ENCODE data around the gene NCAM1.
"Not testable (repeated sequence)": the region's sequence is repeated elsewhere in the genome, so short reads cannot be mapped to it uniquely, and the experiment has no call there.

Gene NCAM1

DNA sequence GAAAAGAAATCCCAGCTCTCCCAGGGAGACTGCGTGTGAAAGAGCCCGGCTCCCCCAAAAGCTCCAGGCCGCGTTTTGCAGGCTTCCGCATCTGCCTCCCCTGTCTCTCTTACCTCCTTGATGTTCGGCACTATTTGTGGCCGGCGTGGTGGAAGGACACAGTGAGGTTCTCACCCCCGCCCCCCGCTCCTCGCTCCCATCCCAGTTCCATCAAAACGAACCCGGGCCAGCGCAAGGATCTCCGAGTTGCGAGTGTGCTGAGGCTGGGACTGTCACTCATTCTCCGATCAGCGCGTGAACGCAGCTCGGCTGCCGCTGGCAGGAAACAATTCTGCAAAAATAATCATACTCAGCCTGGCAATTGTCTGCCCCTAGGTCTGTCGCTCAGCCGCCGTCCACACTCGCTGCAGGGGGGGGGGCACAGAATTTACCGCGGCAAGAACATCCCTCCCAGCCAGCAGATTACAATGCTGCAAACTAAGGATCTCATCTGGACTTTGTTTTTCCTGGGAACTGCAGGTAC is at the start of gene NCAM1:
Gene NCAM1 (plus strand): TSS at position 275 of the 523 bp plus-strand sequence.
- no peak for DNase-seq (ENCODE audit: low read depth in 1 of 2, low spot score in 1 of 2)

DNA sequence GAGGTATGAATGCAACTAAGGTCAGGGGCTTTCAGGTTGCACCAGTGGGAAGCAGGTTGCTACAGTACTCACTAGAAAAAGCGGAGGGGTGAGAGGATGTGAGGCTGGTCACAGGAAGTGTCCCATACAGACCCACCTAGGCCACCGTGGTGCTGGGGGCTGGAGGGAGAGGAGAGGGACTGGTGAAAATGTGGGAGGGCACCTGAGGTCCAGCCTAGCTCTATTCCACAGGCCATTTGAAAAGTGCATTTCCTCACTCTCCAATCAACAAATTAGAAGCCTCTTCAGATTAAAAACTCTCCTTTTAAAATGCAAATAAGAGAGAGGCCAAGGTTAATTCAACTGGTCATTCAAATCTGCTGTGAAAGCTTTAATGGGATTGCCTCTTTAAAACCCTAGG is 38.6 kb upstream of the NCAM1 start:
- DNase-seq (ENCODE audit: low read depth in 1 of 2, low spot score in 1 of 2), result no peak

- not testable (repeated sequence) for DNase-seq (ENCODE audit: low read depth in 1 of 2, low spot score in 1 of 2)
These were observed 36.4 kb upstream of the NCAM1 start for GRCh38 chr11:112924836-112925235.

- DNase-seq (ENCODE audit: low read depth in 1 of 2, low spot score in 1 of 2), result no peak
These were observed 35.5 kb upstream of the NCAM1 start for GRCh38 chr11:112925516-112926310.

DNA sequence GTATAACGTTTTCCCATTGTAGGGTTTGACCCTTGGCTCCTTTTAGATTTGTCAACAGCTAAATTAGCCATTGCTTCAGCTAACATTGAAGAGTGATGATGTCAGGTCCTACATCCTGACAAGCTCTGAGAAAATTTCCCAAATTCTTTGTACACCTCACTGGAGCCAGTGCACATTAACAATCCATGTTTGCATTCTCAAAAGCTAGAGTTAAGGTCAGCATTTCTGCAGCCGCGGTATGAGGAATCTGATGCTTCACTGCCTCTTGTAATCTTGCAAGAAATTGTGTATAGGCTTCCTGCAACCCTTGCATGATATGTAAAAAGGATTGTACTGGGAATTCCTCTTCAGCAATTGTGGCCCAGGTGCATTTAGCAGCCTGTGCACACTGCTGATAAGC is 33.1 kb upstream of the NCAM1 start:
- DNase-seq (ENCODE audit: low read depth in 1 of 2, low spot score in 1 of 2), result no peak

GRCh38 chr11:112929432-112929831 is 31.8 kb upstream of the NCAM1 start:
- no peak for DNase-seq (ENCODE audit: low read depth in 1 of 2, low spot score in 1 of 2)

DNA sequence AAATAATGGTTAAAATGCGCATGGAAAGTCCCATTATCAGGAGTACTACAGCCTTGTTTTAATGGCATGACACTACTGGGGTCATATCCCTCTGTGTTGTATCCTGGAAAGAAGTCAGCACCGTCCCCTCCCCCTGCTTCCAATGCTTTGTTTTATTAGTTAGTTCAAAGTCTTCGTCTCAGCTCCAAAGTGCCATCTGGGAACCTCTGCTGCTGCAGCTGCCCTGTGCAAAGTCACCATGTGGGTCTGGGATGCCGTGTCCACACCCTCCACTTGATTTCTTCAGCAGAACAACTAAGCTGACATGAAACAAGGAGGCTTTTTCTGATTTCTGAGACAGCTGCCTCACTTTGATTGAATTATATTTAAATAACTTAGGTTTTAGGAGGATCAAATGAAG is 29.5 kb upstream of the NCAM1 start:
- no peak for DNase-seq (ENCODE audit: low read depth in 1 of 2, low spot score in 1 of 2)

DNA sequence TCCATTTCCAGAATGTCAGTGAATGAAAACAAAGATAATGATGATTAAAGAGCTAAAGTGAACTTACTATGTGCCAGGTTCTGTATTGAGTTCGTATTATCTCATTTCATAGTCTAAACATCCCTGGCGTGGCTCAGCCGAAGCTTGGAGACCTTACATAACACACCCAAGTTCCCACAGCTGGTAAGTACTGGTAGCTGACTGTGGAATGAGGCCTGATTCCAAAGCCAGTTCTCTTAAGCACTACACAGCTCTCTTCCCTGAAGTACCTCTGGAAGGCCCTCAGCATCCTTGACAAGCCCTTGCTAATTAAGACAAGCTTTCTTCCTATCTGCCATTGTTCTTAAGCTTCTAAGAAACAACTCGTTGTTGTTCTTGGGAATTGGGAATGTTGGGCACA is 28.6 kb upstream of the NCAM1 start:
- DNase-seq (ENCODE audit: low read depth in 1 of 2, low spot score in 1 of 2), result no peak

DNA sequence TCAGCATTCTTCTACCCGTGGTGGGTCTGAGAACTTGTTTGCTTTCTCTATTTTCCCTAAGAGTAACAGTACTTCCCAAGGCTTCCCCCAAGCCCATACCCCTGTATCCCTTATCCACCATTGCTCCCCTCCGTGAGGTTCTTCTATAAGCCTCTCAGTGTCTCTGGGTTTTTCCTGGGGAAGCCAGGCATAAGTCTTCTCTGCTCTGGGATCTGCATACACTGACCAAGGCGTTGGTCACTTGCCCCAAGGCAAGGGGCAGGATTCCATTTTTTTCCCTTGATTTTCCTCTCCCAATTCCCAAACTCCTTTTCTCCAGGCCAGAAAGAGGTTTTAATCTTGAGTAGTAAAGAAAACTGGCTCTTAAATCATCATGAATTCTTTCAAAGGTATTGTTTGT is 27.2 kb upstream of the NCAM1 start:
- DNase-seq (ENCODE audit: low read depth in 1 of 2, low spot score in 1 of 2), result no peak

GRCh38 chr11:112941104-112941503 is 20.1 kb upstream of the NCAM1 start:
- no peak for DNase-seq (ENCODE audit: low read depth in 1 of 2, low spot score in 1 of 2)

GRCh38 chr11:112942966-112943643 is 18.1 kb upstream of the NCAM1 start:
- no peak for DNase-seq (ENCODE audit: low read depth in 1 of 2, low spot score in 1 of 2)

GRCh38 chr11:112946866-112947265 is 14.4 kb upstream of the NCAM1 start:
- no peak for DNase-seq (ENCODE audit: low read depth in 1 of 2, low spot score in 1 of 2)

DNA sequence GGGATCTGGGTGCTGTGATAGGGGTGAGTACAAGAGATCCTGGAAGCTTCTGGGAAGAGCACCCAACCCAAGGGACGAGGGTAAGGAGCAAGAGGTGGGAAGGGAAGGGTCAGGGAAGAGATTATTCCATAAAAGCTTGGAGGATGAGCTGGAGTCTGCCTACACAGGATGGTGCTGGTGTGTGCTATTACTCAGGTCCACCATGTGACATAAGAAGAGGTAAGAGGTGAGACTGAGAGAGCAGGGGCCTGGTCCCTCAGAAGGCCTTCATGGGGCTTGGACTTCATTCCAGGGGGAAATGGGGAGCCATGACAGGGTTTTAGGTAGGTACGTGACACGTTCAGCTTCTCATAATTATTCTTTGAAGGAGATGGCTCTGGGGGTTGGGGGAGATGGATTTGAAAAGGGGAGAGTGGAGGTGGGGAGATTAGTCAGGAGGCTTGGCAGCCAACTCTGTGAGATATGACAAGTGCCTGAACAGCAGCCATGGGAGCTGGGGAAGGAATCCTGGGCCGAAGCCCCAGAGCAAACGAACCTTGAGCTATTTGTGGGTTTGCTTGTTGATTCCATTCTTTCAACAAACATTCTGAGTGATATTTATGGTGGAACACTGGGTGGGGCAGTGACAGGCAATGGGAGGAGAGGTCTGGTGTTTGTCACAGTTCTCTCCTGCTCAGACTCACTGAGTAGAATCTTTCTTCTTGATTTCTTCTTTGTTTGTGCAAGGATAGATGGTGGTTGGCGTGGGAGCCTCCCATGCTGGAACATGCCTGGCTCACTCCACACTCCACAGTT is 11.2 kb upstream of the NCAM1 start:
- no peak for DNase-seq (ENCODE audit: low read depth in 1 of 2, low spot score in 1 of 2)

- no peak for DNase-seq (ENCODE audit: low read depth in 1 of 2, low spot score in 1 of 2)
These were observed 2.5 kb upstream of the NCAM1 start for GRCh38 chr11:112958670-112959069.

DNA sequence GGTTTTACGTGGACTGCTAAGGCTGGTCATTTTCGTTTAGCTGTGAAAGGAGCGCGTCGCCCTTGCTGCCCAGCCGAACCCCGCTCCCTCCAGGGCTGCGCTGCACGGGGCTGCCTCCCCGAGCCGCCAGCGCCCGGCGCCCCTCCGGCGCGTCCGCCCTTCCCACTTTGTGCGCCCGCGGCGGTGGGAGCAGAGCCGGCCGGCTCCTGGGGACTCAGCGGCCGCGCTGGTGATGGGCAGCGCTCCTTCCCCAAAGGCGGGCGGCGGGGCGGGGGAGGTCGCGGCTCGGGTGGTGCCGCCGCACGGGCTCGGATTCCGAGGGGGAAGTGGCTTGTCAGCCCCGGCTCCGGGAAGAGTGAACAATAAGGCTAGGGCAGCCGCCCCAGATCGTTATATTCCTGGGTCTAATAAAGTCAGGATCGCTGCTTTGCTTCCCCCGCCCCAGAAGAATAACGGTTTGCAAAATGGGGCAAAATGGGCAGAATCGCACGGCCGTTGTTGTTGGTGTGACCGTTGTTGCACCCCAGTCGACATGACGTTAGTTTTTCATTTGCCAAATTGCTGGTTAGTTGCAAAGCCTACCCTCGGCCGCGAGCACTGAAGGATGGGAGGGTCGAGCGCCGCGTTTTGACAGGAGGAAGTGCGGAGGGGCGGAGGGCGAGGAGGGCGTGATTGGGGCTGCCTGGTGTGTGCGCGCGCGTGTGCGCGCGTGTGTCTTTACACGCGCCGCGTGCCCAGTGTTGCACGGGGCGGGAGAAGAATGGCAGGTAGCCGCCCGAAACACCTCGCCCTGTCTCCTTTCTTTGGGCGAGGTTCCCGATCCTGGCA is 745 bp downstream of the NCAM1 start:
- DNase-seq (ENCODE audit: low read depth in 1 of 2, low spot score in 1 of 2), result no peak

- DNase-seq (ENCODE audit: low read depth in 1 of 2, low spot score in 1 of 2), result no peak
These were observed 1.6 kb downstream of the NCAM1 start for GRCh38 chr11:112962579-112963367.

- no peak for DNase-seq (ENCODE audit: low read depth in 1 of 2, low spot score in 1 of 2)
These were observed 2.2 kb downstream of the NCAM1 start for GRCh38 chr11:112963368-112963955.

DNA sequence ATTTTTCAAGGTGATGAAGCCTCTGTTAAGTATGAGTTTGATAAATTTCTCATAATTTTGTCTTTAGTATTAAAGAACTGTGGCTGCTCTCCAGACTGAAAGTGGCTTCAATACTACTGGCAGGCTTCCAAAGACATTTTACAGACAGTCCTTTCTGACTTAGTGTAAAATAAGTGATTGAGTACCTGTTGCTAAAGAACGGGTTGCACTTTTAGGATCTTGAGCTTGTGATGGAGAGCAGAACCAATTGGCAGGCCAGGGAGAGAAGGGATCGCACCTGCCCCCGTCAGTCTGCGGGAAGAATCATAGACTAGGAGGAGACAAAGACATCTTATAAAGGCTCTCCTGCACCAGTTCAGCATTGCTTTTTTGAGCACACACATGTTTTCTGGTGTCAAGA is 4.4 kb downstream of the NCAM1 start:
- no peak for DNase-seq (ENCODE audit: low read depth in 1 of 2, low spot score in 1 of 2)

DNA sequence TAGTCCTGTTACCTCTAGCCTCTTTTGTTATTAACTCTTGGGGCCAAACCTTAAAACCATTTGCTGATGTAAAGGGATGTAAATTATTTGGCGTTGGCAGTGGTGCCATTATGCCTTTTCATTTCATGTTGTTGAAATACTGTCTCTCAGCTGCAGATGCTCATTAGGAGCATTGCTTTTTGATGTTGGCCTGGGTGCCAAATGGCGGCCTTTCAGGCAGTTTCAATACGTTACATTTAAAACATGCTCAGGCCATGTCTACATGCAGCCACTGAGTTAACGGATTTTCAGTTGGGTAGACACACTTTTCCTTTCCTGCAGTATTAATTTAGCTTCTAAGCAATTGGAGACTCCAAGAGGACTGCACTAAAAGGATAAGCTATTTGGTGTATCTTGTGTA is 5.3 kb downstream of the NCAM1 start:
- DNase-seq (ENCODE audit: low read depth in 1 of 2, low spot score in 1 of 2), result no peak

DNA sequence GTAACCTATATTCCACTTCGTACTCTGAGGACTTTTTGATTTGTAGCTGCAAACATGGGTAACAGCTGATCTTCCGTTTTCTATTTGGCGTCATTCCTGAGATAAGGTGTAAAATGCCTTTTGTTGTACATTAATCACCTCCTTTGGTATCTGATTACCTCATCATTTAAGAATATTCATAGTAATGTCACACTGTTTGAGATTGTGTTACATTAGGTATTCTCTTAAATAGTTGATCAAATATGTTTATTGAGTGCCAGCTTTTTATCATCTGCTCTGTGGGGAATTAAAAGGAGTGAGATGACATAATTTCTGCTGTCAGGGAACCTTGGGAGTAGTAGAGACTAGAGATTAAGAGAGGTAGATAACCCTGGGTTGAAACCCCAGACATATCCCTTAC is 5.9 kb downstream of the NCAM1 start:
- no peak for DNase-seq (ENCODE audit: low read depth in 1 of 2, low spot score in 1 of 2)
